NCI-H1105 (cell line): Measurements from ENCODE around the gene ALKBH8.
"Not testable (repeated sequence)": the region's sequence is repeated elsewhere in the genome, so short reads cannot be mapped to it uniquely, and the experiment has no call there.

ENCODE experiments used
- DNase-seq: peaks from one replicate; lab custom pipeline; 2025; lab: John Stamatoyannopoulos, UW

The ALKBH8 gene

DNA sequence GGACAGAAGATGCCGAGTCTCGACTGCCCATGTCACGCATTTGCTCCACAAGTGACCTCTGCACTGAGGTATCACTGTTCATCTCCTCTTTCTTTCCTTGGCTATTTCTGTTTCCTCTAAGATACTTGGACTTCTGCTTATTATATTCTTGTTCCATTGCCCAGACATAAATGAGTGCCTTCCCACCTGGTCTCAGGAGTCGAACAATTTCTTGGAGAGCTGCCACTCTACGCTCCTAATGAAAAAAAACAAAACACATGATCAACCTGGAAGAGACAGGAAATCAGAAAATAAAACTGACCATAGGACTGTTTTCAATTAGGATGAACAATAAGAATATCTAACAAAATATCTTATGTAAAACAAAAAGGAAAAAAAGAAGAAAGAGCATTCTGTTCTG is 60.6 kb downstream of the ALKBH8 start:
- DNase-seq = no peak

DNA sequence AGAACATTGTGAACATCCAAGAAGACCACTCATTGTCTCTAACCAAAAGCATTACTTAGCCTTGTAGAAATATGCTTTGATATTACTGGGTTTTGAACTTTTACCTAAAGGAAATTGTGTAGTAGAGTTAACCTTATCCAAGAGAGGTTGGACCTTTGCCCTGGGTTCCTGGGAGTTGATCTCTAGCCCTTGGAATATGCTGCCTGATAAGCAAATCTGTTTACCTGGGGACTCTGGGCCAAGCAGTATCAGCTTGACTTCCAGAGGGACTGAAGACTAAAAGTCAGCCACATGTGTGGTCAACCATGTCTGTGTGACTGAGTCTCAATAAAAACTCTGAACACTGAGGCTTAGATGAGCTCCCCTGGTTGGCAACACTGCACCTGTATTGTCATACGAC is 63.8 kb downstream of the ALKBH8 start:
- DNase-seq = no peak

DNA sequence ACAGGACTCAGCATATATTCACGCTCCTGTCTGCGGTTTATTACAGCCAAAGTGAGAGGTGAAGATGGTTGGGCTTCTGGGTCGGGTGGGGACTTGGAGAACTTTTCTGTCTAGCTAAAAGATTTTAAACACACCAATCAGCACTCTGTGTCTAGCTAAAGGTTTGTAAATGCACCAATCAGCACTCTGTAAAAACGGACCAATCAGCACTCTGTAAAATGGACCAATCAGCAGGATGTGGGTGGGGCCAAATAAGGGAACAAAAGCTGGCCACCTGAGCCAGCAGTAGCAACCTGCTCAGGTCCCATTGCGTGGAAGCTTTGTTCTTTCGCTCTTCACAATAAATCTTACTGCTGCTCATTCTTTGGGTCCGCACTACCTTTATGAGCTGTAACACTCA is 68.2 kb downstream of the ALKBH8 start:
- not testable (repeated sequence) for DNase-seq

DNA sequence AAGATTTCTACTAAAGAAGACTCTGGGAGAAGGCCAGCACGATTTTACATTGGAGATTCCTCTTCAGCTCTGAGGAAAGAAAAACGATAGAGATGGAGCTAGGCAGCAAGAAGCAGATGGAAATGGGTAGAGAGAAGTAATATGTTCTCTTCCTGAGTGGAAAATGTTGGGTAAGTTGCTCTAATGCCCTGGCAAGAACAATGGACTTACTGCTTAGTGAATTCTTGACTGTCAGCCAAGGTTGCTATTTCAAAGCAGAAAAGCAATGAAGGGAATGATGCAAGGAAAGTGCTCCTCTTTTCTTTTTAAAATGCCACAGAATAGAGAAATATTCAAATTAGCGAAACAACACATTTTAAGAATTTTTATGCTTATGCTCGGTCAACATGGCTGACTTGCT is 69.5 kb downstream of the ALKBH8 start:
- no peak for DNase-seq

DNA sequence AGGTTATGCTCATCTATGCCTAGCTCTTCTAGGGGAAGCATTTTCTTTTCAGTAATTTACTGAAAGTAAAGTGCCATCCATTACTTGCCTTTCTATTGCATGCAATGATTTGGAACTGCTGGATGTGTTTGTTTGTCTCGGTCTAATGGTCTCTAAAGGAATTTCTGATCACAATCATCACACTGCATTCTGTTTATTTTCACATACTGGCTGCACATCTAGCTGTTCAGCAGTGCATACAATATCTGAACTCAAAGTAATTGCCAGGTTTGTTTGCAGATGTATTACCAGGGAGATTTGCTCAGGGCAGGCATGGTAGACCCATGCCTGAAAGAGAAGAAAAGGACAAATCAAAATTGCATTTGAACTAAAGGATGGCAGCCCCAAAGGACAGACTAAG is 71.5 kb downstream of the ALKBH8 start:
- no peak for DNase-seq

DNA sequence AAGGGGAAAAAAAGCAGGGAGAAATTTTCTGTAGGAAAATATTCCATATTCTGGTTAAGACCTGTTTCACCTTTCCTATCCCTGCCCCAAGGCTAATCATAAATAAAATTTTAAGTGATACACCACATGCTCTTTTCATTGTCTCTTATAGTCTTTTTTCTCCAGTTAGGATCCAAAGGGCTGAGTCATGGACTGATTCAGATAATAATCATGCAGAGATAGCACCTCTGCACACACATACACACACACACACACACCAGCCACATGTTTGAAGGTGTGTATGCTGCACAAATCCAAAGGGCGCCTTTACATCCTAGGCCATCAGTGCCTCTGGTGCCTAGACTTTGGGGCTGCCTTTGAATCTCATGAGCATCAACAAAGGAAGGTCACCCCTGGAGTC is 72.4 kb downstream of the ALKBH8 start:
- DNase-seq = no peak

DNA sequence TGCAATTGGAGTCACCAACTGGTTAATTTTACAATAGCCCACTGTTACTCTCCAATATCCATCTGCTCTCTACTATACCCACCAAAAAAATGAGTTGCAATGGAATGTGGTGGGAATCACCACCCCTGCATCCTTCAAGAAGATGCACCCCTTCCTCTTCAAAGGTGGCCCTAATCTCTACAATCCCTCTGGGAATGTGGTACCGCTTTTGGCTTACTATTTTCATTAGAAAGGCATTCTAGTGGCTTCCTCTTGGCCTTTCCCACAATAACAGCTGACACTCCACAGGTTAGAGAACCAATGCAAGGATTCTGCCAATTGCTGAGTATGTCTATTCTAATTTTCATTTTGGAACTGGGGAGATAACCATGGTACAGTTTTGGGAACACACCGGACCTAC is 74.7 kb downstream of the ALKBH8 start:
- DNase-seq = no peak

DNA sequence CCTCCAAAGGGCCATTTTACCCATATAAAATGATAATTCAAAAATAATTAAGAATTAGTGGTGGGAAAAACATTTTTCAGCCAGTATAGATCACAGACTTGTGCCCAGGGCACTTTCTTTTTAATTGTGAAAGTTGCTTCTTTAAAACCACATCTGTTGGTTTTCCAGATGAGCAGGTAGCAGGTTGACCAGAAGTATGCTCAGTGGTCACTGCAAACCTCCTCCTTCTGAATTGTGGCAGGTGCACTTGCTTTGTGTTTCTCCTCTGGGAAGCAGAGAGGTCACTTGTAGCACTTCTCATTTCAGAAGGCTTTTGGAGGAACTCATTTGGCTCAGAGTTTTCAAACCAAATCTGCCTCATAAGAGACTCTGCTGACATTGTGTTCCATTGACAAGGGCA is 83.3 kb downstream of the ALKBH8 start:
- no peak for DNase-seq

DNA sequence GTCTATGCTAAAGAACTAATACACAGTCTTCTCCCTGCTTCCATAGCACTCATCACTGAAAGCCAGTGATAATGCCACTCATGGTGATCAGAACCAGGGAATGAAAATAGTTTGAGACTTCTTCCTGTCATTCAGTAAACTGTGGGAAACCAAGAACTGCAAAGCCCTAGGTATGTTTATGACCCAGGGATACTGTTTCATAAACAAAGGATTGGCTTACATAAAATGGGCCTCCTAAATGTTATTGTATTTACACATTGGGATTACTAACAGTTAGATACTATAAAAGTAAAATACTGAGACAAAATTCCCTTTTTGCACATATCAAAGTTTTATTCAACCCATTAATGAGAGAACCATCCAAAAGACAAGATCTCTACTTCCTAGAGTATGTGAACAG is 86.6 kb downstream of the ALKBH8 start:
- DNase-seq = no peak

DNA sequence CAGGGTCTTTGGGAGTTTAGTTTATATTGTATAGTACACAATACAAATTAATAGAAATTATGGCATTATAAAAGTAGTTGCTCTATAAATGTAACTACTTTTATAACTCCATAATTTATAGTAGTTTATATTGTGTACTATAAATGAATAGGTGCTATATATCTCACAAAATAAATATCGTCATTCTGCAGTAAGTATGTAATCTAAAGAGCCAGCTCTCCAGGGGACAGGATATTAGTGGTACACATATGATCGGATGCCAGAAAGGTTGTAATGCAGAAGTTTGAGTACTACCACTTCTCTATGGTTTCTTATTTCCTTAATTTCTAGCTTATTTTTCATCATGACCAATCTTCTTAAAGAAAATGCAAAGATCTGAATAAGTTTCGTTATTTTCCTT is 87.7 kb downstream of the ALKBH8 start:
- no peak for DNase-seq

DNA sequence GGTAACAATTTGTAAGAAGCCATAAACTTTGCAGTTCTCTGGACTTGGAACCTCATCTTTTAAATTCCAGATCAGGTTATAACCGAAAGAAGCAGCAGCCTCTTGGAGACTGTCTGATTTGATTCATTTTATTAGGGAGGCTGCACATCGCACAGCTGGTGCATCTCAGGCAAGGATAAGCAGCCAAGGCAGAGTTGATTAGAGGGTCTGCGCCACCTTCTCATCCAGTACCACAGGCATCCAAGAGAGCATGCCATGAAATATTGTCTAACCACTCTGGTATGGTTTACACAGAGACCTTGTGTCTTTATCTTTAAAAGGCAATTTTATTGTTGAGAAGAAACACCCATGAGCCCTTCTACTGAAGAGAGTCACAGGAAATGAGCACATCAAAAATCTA is 91.7 kb downstream of the ALKBH8 start:
- no peak for DNase-seq

DNA sequence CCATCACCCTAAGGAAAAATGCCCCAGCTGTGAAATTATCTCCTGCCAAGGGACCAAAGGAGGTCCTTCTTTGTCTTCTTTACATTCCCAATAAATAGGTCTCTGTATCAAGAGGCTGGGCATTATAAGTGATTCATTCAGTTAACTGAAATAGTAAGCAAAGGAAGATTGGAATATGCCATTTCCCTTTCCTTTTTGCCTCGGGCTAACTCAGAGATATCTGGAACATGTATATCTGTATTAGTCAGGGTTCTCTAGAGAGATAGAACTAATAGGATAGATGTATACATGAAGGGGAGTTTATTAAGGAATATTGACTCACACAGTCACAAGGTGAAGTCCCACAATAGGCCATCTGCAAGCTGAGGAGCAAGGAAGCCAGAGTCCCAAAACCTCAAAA is 92.6 kb downstream of the ALKBH8 start:
- no peak for DNase-seq

DNA sequence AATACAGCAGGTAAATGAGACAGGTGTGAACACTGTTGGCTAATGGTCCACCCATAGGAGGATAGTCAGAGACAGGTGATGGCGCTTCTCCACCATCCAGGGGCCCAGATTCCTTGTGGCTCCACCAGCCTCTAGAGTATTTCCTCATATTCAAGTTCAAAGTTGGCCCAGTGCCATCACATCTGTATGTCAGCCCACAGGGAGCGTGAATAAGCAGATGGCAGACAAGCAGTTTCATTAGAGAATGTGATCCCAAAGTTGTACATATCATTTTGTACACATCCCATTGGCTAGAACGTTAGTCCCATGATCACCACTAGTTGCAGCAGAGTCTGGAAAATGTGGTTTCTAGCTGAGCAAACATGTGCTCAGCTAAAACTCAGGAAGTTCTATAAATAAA is 96.9 kb downstream of the ALKBH8 start:
- peak; percentile 4 for DNase-seq

DNA sequence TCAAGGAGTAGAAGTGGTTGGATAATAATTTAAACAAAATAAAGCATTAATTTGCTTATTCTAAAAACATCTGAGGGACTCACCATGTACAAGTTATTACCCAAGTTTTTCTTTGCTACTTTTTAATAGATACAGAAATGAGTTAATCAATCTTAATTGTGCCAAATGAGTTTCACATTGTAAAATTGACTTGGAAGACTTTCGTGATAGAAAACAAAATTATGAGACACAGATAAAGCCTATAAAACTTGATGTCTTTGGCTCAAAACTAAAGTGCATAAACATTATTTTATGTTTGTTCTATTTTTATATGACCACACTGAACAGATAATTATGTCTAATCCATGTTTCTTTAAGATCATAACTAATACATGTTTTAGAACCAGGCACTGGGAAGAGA is 97.8 kb downstream of the ALKBH8 start:
- no peak for DNase-seq

DNA sequence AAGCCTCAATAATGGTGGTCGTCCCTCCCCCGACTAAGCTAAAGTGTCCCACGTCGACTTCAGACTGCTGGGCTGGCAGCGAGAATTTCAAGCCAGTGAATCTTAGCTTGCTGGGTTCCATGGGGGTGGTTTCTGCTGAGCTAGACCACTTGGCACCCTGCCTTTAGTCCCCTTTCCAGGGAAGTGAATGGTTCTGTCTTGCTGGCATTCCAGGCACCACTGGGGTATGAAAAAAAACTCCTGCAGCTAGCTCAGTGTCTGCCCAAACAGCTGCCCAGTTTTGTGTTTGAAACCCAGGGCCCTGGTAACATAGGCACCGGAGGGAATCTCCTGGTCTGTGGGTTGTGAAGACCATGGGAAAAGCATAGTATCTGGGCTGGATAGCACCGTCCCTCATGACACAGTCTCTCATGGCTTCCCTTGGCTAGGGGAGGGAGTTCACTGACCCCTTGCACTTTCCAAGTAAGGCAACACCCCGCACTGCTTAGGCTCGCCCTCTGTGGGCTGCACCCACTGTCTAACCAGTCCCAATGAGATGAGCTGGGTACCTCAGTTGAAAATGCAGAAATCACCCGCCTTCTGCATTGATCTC is 99.2 kb downstream of the ALKBH8 start:
- DNase-seq = not testable (repeated sequence)

DNA sequence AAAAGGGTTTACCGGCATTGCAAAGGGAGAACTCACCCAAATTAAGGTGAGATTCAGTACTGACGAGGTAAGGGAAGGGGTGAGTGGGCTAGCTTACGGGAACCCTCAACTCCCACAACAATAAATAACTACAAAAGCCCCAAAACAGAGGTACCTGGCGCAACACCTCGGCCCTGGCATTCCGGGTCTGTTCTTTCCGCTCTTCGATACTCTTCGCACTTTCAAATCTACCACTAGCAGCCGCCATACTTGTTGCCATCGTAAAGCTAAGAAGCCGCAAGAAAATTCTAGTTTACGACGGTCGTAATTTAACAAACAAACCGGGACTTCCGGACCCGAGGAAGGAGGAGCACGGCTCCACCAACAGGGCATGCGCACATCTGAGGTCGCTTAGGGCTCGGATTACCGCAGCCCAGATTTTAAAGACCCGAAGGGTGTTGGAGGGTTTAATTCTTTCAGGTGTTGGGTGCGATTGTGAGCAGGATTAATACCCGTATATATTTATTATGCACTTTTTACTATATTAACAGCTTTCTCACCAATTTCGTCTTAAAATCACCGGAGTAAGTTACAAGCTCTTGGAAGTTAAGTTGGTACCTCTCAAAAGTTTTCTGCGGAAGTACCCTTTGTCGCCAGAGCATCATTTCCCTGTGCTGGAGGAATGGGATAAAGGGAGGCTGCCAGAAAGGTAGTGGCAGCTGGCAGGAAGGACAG is 107.8 kb downstream of the ALKBH8 start, which contains the start of gene CWF19L2:
TSS of gene CWF19L2 (minus strand) at position 268 of the 714 bp plus-strand sequence. CDS start at position 259, 9 bp downstream.
- DNase-seq = peak; percentile 95

DNA sequence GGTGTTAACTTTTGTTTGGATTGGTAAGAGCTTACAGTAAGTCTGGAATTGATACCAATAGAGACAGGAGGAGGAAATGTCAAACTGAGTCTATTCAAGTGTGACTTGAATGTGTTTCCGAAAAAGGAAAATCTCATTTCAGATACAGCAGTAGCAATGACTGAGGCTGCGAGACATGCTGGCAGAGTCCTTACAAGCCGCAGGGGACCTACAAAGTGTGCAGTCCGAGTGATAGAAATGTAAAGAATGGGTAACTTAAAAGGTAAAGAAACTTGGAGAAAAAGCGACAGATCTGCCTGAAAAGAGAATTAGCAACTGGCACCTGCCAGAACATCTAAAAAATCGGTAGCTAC is 108.4 kb downstream of the ALKBH8 start:
- DNase-seq = no peak

DNA sequence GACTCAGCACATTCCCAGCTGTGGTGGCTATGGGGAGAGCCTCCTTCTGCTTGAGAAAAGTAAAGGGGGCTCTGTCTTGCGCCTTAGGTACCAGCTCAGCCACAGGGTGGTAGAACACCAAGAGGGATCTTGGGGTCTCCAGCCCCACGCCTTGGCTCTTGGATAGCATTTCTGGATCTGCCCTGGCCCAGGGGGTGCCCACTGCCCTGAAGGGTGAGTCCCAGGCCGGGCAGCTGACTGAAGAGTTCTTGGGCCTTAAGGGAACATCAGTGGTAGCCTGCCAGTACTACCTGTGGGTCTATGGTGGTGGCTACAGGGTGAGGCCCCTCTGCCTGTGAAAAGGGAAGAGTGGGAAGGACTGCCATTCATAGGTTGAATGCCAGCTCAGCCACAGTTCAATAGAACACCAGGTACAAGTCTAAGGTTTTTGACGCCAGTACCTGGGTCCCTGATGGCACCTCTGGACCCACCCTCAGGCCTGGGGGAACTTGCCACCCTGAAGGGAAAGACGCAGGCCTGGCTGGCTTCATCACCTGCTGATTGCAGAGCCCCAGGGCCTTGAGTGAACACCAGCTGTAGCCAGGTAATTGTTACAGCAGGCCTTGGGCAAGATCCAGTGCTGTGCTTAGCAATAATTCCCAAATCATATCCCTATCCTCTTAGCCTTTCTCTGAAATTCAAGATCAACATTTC is 111.8 kb downstream of the ALKBH8 start:
- no peak for DNase-seq
